Epidermal melanocyte (primary cell): ENCODE data around the gene CACNA2D4.

ENCODE experiments used
- DNase-seq: peaks from one replicate; pipeline ENCODE4 v3.0.0; 2011; ENCODE audit warnings: low spot score; ENCODE audit not compliant: insufficient read length

CACNA2D4 gene

GRCh38 chr12:1816730-1817348, 101.6 kb downstream of the CACNA2D4 start:
- no peak for DNase-seq

- no peak for DNase-seq
These were observed 102.4 kb downstream of the CACNA2D4 start for GRCh38 chr12:1815814-1816729.

DNA sequence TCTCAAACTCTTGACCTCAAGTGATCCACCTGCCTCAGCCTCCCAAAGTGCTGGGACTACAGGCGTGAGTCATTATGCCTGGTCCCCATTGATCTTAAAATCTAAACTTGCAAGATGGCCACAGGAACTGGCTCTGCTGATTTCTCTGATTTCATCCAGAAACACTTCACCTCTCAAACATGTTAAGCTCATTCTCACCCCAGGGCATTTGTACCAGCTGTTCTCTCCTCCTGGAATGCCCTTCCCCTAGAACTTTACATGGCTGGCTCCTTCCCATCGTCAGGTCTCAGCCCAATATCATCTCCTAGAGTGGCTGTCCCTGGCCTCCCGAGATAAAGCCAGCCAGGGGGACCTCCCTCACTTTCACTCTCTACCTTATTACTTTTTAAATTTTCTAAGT, 103.3 kb downstream of the CACNA2D4 start:
- no peak for DNase-seq

DNA sequence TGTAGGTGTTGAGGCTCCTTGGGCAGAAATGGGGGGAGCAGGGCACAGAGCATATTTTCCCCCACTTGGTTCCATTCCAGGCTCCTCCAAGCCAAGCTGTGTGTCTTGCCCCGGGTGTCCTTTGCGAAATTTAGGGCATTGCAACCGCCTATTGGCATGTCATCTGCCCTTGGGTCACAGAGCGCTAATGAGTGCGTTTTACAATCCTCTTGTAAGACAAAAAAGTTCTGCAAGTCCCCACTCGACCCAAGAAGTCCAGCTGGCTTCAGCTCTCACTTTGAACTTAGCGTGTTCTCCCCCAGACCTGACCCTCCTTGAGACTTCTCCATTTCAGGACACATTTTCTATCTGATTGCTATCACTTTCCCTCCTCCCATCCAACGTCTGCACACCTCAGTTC, 104.2 kb downstream of the CACNA2D4 start:
- no peak for DNase-seq

GRCh38 chr12:1812650-1813302, 105.7 kb downstream of the CACNA2D4 start:
- no peak for DNase-seq

GRCh38 chr12:1811948-1812291, 106.5 kb downstream of the CACNA2D4 start:
- DNase-seq: no peak

DNA sequence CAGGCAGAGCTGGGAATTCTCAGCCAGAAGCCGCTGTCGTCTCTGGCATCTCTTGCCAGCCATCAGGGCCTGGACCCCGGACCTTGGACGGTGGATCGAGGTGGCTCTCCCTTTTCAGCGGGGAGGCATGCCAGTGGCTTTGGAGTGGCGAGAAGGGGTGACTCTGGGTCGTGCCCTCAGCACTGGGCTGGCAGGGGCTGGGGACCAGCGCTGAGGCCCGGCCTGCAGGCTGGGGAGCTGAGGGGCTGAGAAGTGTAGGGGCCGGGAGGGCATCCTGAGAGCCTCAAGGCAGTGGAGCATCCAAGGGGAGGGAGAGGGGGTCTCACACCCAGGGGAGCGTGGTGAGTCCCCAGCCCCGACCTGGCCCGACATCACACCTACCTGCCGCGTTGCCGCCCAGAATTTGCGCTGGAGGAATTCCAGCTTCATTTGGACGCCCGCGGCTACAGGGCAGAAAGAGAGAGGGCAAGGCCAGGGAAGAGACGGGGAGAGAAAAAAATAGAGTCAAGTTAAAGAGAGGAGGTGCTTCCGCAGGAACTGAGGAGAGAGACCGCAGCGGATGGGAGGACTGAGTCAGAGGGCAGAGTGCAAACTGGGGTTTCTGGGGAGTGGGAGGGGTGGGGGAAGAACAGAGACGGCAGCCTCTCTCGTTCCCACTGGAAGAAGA, 107.0 kb downstream of the CACNA2D4 start:
- no peak for DNase-seq

- DNase-seq: no peak
These were observed 107.5 kb downstream of the CACNA2D4 start for GRCh38 chr12:1810931-1811280.

DNA sequence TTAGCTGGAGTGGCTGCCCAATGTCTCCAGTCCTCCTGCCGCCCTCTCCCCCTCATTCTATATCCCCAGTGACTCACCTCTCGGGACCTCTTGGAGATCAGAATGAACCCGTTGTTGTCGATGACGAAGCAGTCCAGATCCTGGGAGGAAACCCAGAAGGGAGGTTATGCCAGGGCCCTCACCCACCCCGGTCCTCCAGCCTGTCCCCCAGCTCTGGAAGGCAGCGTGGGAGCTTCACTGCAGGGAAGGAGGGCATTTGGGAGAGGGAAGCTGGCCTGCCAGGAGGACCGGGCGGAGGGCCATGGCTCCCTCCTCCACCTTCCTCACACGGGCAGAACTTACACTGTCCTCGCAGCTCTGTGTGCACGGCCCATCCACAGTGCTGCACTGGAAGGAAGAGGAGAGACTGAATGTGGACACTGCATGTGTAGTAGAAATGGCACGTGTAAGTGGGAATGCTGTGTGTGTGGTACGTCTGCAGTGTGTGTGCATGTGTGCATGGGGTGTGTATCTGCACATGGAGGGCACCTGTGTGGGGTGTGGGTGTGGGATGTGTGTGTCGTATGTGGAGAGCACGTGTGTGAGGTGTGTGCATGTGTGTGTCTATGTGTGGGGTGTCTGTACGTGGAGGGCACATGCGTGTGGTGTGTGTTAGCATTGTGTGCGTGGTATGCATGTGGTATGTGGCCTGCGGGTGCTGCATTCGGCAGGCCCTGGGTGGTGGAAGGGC, 108.1 kb downstream of the CACNA2D4 start:
- DNase-seq: no peak

DNA sequence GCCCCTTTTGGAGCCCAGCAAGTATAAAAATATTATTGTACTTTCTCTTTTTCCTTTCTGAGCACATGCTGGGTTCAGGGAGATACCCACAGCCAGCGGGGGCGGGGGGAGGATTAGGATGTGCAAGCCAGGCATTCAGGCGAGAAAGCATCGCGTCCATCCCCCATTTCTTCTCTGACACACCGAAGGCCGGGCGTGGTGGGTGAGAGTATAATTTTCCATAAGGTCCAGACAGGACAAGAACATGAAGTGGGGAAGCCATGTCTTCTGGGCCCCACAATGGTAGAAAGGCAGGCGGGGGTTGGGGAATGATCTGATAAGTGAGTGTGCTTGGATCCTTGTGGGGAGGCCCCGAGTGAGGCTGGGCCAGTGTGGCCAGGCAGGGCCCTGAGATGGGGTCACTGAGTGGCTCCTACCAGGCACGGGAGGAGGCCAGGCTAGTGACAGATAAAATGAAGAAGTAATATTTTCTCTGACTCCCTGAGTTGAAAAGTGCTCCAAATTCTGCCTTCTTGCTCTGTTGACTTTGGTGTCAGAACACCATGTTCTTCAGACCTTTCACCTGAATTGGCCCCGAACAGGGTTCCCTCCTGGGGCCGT, 108.8 kb downstream of the CACNA2D4 start:
- DNase-seq: no peak

- no peak for DNase-seq
These were observed 109.5 kb downstream of the CACNA2D4 start for GRCh38 chr12:1808798-1809480.

DNA sequence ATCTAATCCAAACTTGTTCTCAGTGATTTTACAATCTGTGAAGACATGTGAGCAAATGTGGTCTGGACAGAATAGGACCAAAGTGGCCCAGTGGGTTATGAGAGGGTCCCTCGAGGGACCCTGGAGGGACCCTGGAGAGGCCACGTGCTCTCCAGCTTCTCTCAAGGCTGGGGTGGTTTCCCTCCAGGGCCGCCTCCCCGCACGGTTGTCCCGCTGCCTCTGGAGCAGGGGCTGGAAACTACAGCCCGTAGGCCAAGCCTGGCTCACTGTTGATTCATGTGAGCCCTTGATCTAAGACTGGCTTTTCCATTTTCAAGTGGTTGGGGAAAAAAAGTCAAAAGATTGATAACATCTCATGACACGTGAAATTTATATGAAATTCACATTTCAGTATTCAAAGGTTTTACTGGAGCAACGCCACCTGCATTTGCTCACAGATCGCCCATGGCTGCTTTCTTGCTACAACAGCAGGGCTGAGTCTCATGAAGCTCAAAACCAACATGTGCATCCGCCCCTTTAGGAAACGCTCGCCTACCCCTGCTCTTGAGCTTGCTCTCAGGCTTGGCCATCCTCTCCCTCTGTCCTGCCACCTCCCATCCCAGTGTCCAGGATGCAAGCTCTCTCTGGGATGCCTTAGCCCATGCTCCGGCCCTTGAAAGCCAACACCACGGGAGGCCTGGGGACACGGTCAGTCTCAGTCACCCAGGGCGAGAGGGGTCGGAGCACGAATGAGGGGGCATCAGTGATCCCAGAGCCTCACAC, 110.2 kb downstream of the CACNA2D4 start:
- no peak for DNase-seq

GRCh38 chr12:1807087-1807860, 111.2 kb downstream of the CACNA2D4 start:
- no peak for DNase-seq

GRCh38 chr12:1806301-1807086, 112.0 kb downstream of the CACNA2D4 start:
- DNase-seq: no peak

GRCh38 chr12:1805441-1806081, 112.9 kb downstream of the CACNA2D4 start:
- DNase-seq: no peak

DNA sequence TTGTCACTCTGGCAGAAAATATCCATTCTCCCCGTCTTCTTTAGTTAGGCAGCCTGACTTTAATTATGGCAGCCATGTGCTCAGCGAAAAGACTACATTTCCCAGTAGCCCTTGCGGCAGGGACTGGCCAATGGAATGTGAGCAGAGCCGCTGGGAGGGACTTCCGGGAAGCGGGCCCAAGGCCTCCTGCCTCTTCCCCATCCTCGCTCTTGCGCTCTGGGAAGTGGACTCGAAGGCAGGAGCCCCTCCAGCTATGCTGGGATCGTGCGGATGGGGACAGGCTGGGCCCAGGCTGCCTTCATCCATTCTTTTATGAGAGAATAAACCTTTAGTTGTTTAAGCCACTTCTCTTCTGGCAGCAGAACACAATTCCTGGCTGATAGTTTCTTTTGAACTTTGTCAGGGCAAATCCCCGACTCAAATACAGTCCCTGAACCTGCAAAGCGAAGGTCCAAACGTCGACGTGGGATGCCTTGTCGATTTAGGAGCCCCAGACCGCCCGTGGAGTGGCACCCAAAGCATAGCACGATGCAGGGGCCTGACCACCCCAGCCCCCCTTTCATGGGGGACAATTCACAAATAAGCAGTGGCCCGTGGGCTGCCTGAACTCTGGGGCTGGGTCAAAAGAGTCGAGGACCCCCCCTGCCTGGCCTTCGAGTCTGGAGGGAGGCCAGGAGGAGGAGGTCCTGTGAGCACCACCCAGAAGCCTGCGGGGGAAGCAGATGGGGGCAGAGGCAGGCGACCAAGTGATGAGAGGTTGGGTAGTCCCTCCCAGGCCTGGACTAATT, 113.7 kb downstream of the CACNA2D4 start:
- DNase-seq: peak; percentile 97

DNA sequence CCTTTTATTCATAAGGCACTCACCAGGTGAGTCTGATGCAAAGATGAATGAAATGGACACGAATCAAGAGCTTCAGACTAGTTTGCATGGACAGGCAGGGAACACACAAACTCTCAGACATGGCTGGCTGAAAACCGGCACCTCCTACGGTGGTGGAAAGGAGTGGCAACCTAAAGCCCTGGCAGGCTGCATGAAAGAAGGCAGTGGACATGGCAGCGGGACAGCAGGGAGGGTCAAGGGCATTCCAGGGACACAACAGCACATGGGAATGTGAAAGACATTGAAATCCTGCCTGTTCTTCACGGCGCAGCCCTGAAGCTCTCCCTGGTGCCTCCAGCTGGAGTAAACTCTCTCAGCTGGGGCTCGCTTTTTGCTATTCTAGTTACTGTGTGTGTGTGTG, 114.7 kb downstream of the CACNA2D4 start:
- DNase-seq: no peak
